ENCODE results near the gene METTL25. TPM values are rescaled to one million over a fixed set of nuclear protein-coding genes. Genes with fewer than 3 reads are reported as not detected.

Gene METTL25
- total and polyA plus RNA-seq, 2 of the 8 experiments (the other 6 are each of a cell fraction or from before 2014, with no cell fraction given) = 2.4 to 8.3 TPM

DNA sequence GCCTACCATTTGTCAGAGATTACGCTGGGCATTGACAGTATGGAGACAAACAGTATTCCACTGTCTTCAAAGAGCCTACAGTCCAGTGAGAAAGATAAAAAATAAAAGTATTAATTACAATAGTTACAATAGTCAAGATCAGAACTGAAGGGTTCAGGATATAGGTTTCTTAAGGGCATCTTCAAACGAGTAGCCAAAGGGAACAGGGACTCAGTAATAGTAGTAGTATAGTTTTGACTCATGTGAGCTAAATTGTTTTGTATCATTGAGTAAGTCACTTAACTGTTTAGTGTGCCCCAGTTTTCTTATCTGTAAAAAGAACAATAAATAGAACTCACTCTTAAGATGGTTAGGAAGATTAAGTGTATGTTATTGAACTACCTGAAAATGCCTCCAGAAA is 123.6 kb downstream of the METTL25 start:
- no peak overlapping the region for H3K9ac ChIP-seq (replicated peaks in 1 of 4; ENCODE audit: extremely low read depth in 1 of 4, low read depth in 3 of 4, low read length in 3 of 4)
- no peak overlapping the region for H3K4me3 ChIP-seq (ENCODE audit: extremely low read depth in 1 of 4, insufficient read depth in 2 of 4, low read depth in 3 of 4, low read length in 4 of 4)
- H4K20me1 ChIP-seq (replicated peaks in 1 of 2; ENCODE audit: control insufficient read depth in 1 of 2, insufficient read depth in 2 of 2, low read length in 2 of 2) = no peaks in the 10 kb centered on the region
- WGBS, 2 experiments (ENCODE audit: extremely low coverage in 1 of 2, insufficient coverage in 1 of 2, insufficient read length in 1 of 2, insufficient replicate concordance in 2 of 2, low coverage in 1 of 2, low lambda C conversion rate in 2 of 2, missing lambda C conversion rate in 1 of 2) = 93% methylated on average over 2 of the region's 2 CpGs; no CpG with 5 or more reads in 1 of the 2 experiments
- H3K23ac ChIP-seq (ENCODE audit: insufficient read length) = no peak overlapping the region
- no peak overlapping the region for H4K5ac ChIP-seq (ENCODE audit: insufficient read length, low read depth, low read length)
- H4K91ac ChIP-seq (replicated peaks; ENCODE audit: insufficient read length, low read length) = no peak overlapping the region
- no peak overlapping the region for H2BK20ac ChIP-seq (ENCODE audit: low read length)
- no peaks in the 10 kb centered on the region for H3K9me3 ChIP-seq (ENCODE audit: insufficient read depth in 2 of 2, low read depth in 1 of 2, low read length in 1 of 2)
- no peaks in the 10 kb centered on the region for H3K36me3 ChIP-seq (ENCODE audit: control insufficient read depth in 2 of 4, insufficient read depth in 4 of 4, low read length in 3 of 4)
- H3K56ac ChIP-seq (replicated peaks; ENCODE audit: insufficient read length, low read depth, low read length) = no peak overlapping the region
- H3K18ac ChIP-seq (ENCODE audit: extremely low read depth, low read length) = no peak overlapping the region
- no peaks in the 10 kb centered on the region; a peak in 1 of 7 replicates for H3K4me1 ChIP-seq (replicated peaks in 1 of 4; ENCODE audit: control insufficient read depth in 3 of 4, insufficient read depth in 4 of 4, low read length in 3 of 4)
- DNase-seq (ENCODE audit: low read depth in 1 of 2, low spot score in 2 of 2) (no peak), FAIRE-seq (no peak)
- no peaks in the 10 kb centered on the region for H3K79me1 ChIP-seq (ENCODE audit: low read depth, low read length)
- CTCF ChIA-PET (ENCODE audit: partially characterized antibody) = no interaction called here
- POLR2A ChIA-PET (ENCODE audit: partially characterized antibody) = no interaction called here
- H2BK12ac ChIP-seq (ENCODE audit: low read depth, low read length) = no peak overlapping the region
- no peak overlapping the region for H2BK5ac ChIP-seq (ENCODE audit: low read depth, low read length)
- H2AFZ ChIP-seq (ENCODE audit: low read length) = no peak overlapping the region
- no peaks in the 10 kb centered on the region for H3K23me2 ChIP-seq (ENCODE audit: low read depth, low read length)
- no peak overlapping the region for H3K4me2 ChIP-seq (ENCODE audit: insufficient read depth in 1 of 2, low read depth in 2 of 2, low read length in 2 of 2)
- no peaks in the 10 kb centered on the region for H3K79me2 ChIP-seq (ENCODE audit: control insufficient read depth in 1 of 2, insufficient read depth in 2 of 2, low read length in 2 of 2)
- H3K27me3 ChIP-seq (replicated peaks in 1 of 4; ENCODE audit: control insufficient read depth in 3 of 4, extremely low read depth in 1 of 4, insufficient read depth in 3 of 4, low read length in 3 of 4) = no peaks in the 10 kb centered on the region
- no peak overlapping the region for H2AK5ac ChIP-seq (ENCODE audit: low read depth, low read length)
- no peak overlapping the region for H4K8ac ChIP-seq (ENCODE audit: extremely low read depth, insufficient read depth, low read length)
- H3K4ac ChIP-seq (replicated peaks; ENCODE audit: insufficient read length, low read depth, low read length) = no peak overlapping the region
- no peak overlapping the region for H2BK15ac ChIP-seq (ENCODE audit: low read length)
- H2BK120ac ChIP-seq (replicated peaks; ENCODE audit: low read depth, low read length) = no peak overlapping the region
- no peak overlapping the region for H3K14ac ChIP-seq (ENCODE audit: insufficient read length)
- H3K27ac ChIP-seq (ENCODE audit: low read depth, low read length) = no peak overlapping the region
- no peak for TF ChIP-seq HDAC6 (IDR thresholded peaks at IDR 0.05; ENCODE audit: low read depth, low read length)
